B cell (primary cell): Measurements from ENCODE around the gene UBAP1L. TPM values are rescaled to one million over a fixed set of nuclear protein-coding genes. Genes with fewer than 3 reads are reported as not detected.
A peak's percentile ranks its signal among the peaks of the same experiment; 100 is the strongest.
"Not testable (repeated sequence)": the region's sequence is repeated elsewhere in the genome, so short reads cannot be mapped to it uniquely, and the experiment has no call there.

Experiments
- ATAC-seq: fragments of 200-7000 bp; cut with Tn5 transposase; one replicate; pipeline ENCODE4 v1.10.0; 2021; ENCODE audit warnings: low read depth, mild to moderate bottlenecking, moderate number of reproducible peaks, moderate library complexity
- CTCF ChIA-PET: fragments of 350-600 bp; sonication (Branson Sonifier 250); formaldehyde crosslinking; loops from one replicate; lab custom pipeline; 2021; ENCODE audit warnings: antibody characterized with exemption, inconsistent platforms; lab: Charles Lee
- POLR2A ChIA-PET: fragments of 350-600 bp; sonication (Branson Sonifier 250); formaldehyde crosslinking; loops from one replicate; lab custom pipeline; 2021; ENCODE audit warnings: antibody characterized with exemption; lab: Charles Lee
- DNase-seq: peaks from one replicate; pipeline ENCODE4 v3.0.0; 2013
- H2AFZ ChIP-seq: 2 replicates; pipeline ENCODE4 v1.6.1; 2012; ENCODE audit warnings: mild to moderate bottlenecking, low read depth, low read length; ENCODE audit not compliant: insufficient read depth, poor library complexity, severe bottlenecking
- H3K27ac ChIP-seq, 2 donors: 1 replicate in 1 of 2; 2 replicates in 1 of 2; pipeline ENCODE4 v1.5.1; 2012 to 2013; ENCODE audit warnings: low read length in 2 of 2, mild to moderate bottlenecking in 2 of 2, moderate library complexity in 1 of 2
- H3K27me3 ChIP-seq, 4 experiments: fragments of 200-600 bp in 1 of 4; sonication (generic) in 1 of 4; replicated peaks in 1 of 4; 1 replicate in 2 of 4; 2 replicates in 2 of 4; pipeline versions ENCODE4 v1.6.1 to v1.7.0; 2013 to 2016; ENCODE audit warnings: low read length in 3 of 4, mild to moderate bottlenecking in 2 of 4, mixed read lengths in 1 of 4, moderate library complexity in 1 of 4; ENCODE audit not compliant: insufficient read depth in 4 of 4, control insufficient read depth in 3 of 4; ENCODE audit errors: control extremely low read depth in 1 of 4
- H3K36me3 ChIP-seq, 2 experiments: replicated peaks in 1 of 2; 1 replicate in 1 of 2; 2 replicates in 1 of 2; pipeline versions ENCODE4 v1.6.1 to v1.7.1; 2013; ENCODE audit warnings: low read length in 1 of 2; ENCODE audit not compliant: insufficient read depth in 2 of 2, control insufficient read depth in 1 of 2; ENCODE audit errors: control extremely low read depth in 1 of 2, extremely low read depth in 1 of 2
- H3K4me1 ChIP-seq, 2 donors: fragments of 200-600 bp in 1 of 2; sonication (generic) in 1 of 2; 1 replicate in 1 of 2; 2 replicates in 1 of 2; pipeline versions ENCODE4 v1.5.1 to v1.6.1; 2013 to 2017; ENCODE audit warnings: low read length in 2 of 2; ENCODE audit not compliant: control insufficient read depth in 2 of 2, insufficient read depth in 2 of 2
- H3K4me2 ChIP-seq: replicated peaks from 2 replicates; pipeline ENCODE3; 2012; ENCODE audit warnings: mild to moderate bottlenecking, low read depth, low read length; ENCODE audit not compliant: poor library complexity, severe bottlenecking
- H3K4me3 ChIP-seq, 5 experiments: fragments of 200-600 bp in 1 of 5; sonication (generic) in 1 of 5; 1 replicate in 3 of 5; 2 replicates in 2 of 5; pipeline versions ENCODE4 v1.5.1 to v1.7.0; 2011 to 2016; ENCODE audit warnings: low read length in 4 of 5, mild to moderate bottlenecking in 4 of 5, low read depth in 2 of 5, control low read depth in 1 of 5, moderate library complexity in 1 of 5; ENCODE audit not compliant: insufficient read depth in 1 of 5; ENCODE audit errors: control extremely low read depth in 1 of 5, extremely low read depth in 1 of 5
- H3K79me2 ChIP-seq: fragments of 200-600 bp; sonication (generic); one replicate; pipeline ENCODE4 v1.6.0; 2016; ENCODE audit warnings: low read length; ENCODE audit not compliant: control insufficient read depth, insufficient read depth
- H3K9ac ChIP-seq: fragments of 200-600 bp; sonication (generic); 2 replicates; pipeline ENCODE4 v1.6.1; 2017; ENCODE audit warnings: mild to moderate bottlenecking, low read length, moderate library complexity
- H3K9me3 ChIP-seq, 3 donors: one replicate each; pipeline versions ENCODE4 v1.6.1 to v1.7.1; 2013; ENCODE audit warnings: low read length in 2 of 3; ENCODE audit not compliant: control insufficient read depth in 2 of 3, insufficient read depth in 1 of 3; ENCODE audit errors: control extremely low read depth in 1 of 3
- H4K20me1 ChIP-seq: 2 replicates; pipeline ENCODE4 v1.6.0; 2012; ENCODE audit warnings: mild to moderate bottlenecking, low read length; ENCODE audit not compliant: insufficient read depth, control insufficient read depth, poor library complexity, severe bottlenecking
- H3K27ac Mint-ChIP-seq: one replicate; pipeline ENCODE4 v1.8.0; 2021; ENCODE audit warnings: mixed read lengths
- H3K27me3 Mint-ChIP-seq: one replicate; pipeline ENCODE4 v1.8.0; 2021; ENCODE audit warnings: mixed read lengths
- H3K4me1 Mint-ChIP-seq: one replicate; pipeline ENCODE4 v1.8.0; 2021; ENCODE audit warnings: mixed read lengths
- H3K4me3 Mint-ChIP-seq: one replicate; pipeline ENCODE4 v1.8.0; 2021; ENCODE audit warnings: mixed read lengths
- H3K9me3 Mint-ChIP-seq: one replicate; pipeline ENCODE4 v1.8.0; 2022; ENCODE audit warnings: mixed read lengths; ENCODE audit not compliant: insufficient read depth
- CTCF ChIP-seq: fragments of 200-600 bp; IDR thresholded peaks from one replicate; pipeline ENCODE4 v1.8.0; 2022; ENCODE audit warnings: antibody characterized with exemption, mild to moderate bottlenecking
- WGBS: methylation state at CpG from one replicate; pipeline ENCODE4 v1.1.5; 2013; ENCODE audit warnings: missing lambda C conversion rate; ENCODE audit not compliant: insufficient coverage; 5-methylcytosine and 5-hydroxymethylcytosine counted together
- intact Hi-C: fragments of 100-400 bp; cut with micrococcal nuclease; formaldehyde crosslinking; loops from one replicate; pipeline ENCODE4 v1.10.0; 2022
- polyA plus RNA-seq: library from polyadenylated mRNA; depleted of rRNA; stranded (reverse); fragments of >200 nt; gene quantifications from 2 replicates; pipeline ENCODE4 v1.2.3, GENCODE V29; 2012
- total RNA-seq, 2 donors: library from RNA; stranded (reverse); fragments of 120-200 nt in 1 of 2; gene quantifications; 1 replicate in 1 of 2; 2 replicates in 1 of 2; pipeline versions ENCODE4 v1.2.3 to v1.2.4, GENCODE V29; 2013 to 2022

The UBAP1L gene
- total and polyA plus RNA-seq, 2 donors (not counting 1 experiment from before 2014, with no cell fraction given) = 8.5 to 18.4 TPM

- POLR2A ChIA-PET, H4K20me1 ChIP-seq: not testable (repeated sequence)
- WGBS = 92% methylated on average over 7 of the region's 7 CpGs
Measured at GRCh38 chr15:65137089-65137488, 22.1 kb upstream of the UBAP1L start.

GRCh38 chr15:65134538-65134937 is 19.5 kb upstream of the UBAP1L start:
- Histone ChIP-seq H3K27ac (no peak overlapping the region), H3K4me2 (peak overlapping the region; percentile 86), H3K36me3 (peaks cover 0 to 8% of the 10 kb centered on the region in 2 experiments), H3K27me3 (no peaks in the 10 kb centered on the region), H2AFZ (no peak overlapping the region), H3K4me3 (no peak overlapping the region), H3K4me1 (peaks cover 13 to 19% of the 10 kb centered on the region in 2 donors), H3K9ac (no peak overlapping the region), H3K79me2 (peaks cover 34% of the 10 kb centered on the region), H3K9me3 (peaks cover 0 to 5% (median 5%) of the 10 kb centered on the region in 3 donors), H4K20me1 (peaks cover 16% of the 10 kb centered on the region)
- POLR2A ChIA-PET = interaction anchor here (1.5 kb wide), 1 partner anchor 51 kb away, joined by 3 read pairs; the partner anchor contains the start of gene CLPX
- ATAC-seq (no peak), DNase-seq (no peak)
- Mint-ChIP-seq H3K4me3 (peak overlapping the region; percentile 93), H3K27me3 (no peaks in the 10 kb centered on the region), H3K9me3 (peaks cover 2% of the 10 kb centered on the region), H3K27ac (no peak overlapping the region), H3K4me1 (peaks cover 24% of the 10 kb centered on the region)
- no peak for TF ChIP-seq CTCF
- intact Hi-C loops = loop anchor here (5.0 kb wide), 1 partner anchor 1363 kb away; the partner anchor contains the start of gene SNAPC5
- CTCF ChIA-PET = interaction anchor here (0.6 kb wide), 1 partner anchor 32 kb away, joined by 3 read pairs; no protein-coding TSS in a partner anchor
- 98% methylated on average over 4 of the region's 8 CpGs for WGBS

More at GRCh38 chr15:65137089-65137488, 22.1 kb upstream of the UBAP1L start:
- DNase-seq, H3K27me3 Mint-ChIP-seq, H2AFZ ChIP-seq, intact Hi-C loops, H3K9me3 ChIP-seq, ATAC-seq, H3K9ac ChIP-seq, H3K4me2 ChIP-seq, H3K36me3 ChIP-seq, H3K9me3 Mint-ChIP-seq, H3K27ac Mint-ChIP-seq, CTCF ChIA-PET, H3K27me3 ChIP-seq, H3K4me3 ChIP-seq, H3K27ac ChIP-seq, H3K4me3 Mint-ChIP-seq: not testable (repeated sequence)
- H3K4me1 Mint-ChIP-seq = peaks cover 11% of the 10 kb centered on the region
- Histone ChIP-seq H3K4me1 (peaks cover 12 to 14% of the 10 kb centered on the region in 2 donors), H3K79me2 (peaks cover 10% of the 10 kb centered on the region)
